Brain microvascular endothelial cell (primary cell): ENCODE data around the gene CCP110.

Source experiments
- DNase-seq: peaks from one replicate; pipeline ENCODE4 v3.0.0-alpha.2; 2020
- H3K27ac ChIP-seq: fragments of 250-450 bp; sonication (Bioruptor Pico); 2 replicates; pipeline ENCODE4 v1.5.1; 2020; ENCODE audit warnings: mild to moderate bottlenecking, moderate library complexity
- H3K27me3 ChIP-seq: fragments of 250-450 bp; sonication (Bioruptor Pico); replicated peaks from 2 replicates; pipeline ENCODE4 v1.5.1; 2020; ENCODE audit warnings: mild to moderate bottlenecking
- H3K36me3 ChIP-seq: fragments of 250-450 bp; sonication (Bioruptor Pico); replicated peaks from 2 replicates; pipeline ENCODE4 v1.5.1; 2020; ENCODE audit warnings: mild to moderate bottlenecking
- H3K4me3 ChIP-seq: 2 replicates; pipeline ENCODE4 v1.5.1; 2011; ENCODE audit warnings: low read depth, mild to moderate bottlenecking, control low read depth, low read length, moderate library complexity
- in situ Hi-C: cut with HindIII; loops from 2 replicates; pipeline ENCODE4 v1.10.0; 2017; ENCODE audit warnings: low sequenced_read_pairs, low pct_ligation_motif_present
- TF ChIP-seq, protein P1 (sequence below): IDR thresholded peaks from 2 replicates; pipeline ENCODE4 v1.5.1; 2011; ENCODE audit warnings: low read depth, mild to moderate bottlenecking, moderate library complexity, low read length, control low read depth, inconsistent platforms; ENCODE audit errors: missing control alignments

The CCP110 gene

DNA sequence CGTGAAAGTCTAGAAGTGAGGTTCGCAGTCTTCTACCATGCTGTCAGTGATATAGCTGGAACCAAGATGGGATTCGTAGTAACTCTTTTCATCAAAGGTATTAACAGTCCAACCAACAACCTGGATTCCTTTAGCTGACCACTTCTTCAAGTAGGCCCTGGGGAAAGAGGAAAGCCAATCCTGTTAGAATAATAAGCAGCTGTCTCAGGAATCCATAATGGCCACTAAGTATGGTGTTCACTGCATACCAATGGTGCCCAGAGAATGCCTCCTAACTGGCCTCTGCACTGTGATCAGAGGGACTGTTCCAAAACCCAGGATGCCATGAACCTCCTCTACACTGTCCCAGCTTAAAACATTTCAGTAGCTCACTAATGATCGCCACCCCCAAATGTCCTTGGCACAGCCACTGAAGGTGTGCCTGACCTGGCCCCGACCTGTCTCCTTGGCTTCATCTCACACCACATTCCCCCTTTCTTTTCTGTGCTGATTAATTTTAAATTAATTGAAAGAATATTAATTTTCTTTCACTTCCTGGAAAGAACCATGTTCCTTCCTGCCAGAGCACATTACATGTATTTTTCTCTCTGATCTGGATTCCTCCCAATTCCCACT, 20.2 kb upstream of the CCP110 start:
- no peaks in the 10 kb centered on the region for H3K27me3 ChIP-seq
- no peak overlapping the region for H3K4me3 ChIP-seq
- H3K27ac ChIP-seq: no peak overlapping the region
- DNase-seq: no peak
- TF ChIP-seq, protein P1, sequence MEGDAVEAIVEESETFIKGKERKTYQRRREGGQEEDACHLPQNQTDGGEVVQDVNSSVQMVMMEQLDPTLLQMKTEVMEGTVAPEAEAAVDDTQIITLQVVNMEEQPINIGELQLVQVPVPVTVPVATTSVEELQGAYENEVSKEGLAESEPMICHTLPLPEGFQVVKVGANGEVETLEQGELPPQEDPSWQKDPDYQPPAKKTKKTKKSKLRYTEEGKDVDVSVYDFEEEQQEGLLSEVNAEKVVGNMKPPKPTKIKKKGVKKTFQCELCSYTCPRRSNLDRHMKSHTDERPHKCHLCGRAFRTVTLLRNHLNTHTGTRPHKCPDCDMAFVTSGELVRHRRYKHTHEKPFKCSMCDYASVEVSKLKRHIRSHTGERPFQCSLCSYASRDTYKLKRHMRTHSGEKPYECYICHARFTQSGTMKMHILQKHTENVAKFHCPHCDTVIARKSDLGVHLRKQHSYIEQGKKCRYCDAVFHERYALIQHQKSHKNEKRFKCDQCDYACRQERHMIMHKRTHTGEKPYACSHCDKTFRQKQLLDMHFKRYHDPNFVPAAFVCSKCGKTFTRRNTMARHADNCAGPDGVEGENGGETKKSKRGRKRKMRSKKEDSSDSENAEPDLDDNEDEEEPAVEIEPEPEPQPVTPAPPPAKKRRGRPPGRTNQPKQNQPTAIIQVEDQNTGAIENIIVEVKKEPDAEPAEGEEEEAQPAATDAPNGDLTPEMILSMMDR: no peak
- peaks cover 18% of the 10 kb centered on the region for H3K36me3 ChIP-seq
- in situ Hi-C loops: no loop called here

DNA sequence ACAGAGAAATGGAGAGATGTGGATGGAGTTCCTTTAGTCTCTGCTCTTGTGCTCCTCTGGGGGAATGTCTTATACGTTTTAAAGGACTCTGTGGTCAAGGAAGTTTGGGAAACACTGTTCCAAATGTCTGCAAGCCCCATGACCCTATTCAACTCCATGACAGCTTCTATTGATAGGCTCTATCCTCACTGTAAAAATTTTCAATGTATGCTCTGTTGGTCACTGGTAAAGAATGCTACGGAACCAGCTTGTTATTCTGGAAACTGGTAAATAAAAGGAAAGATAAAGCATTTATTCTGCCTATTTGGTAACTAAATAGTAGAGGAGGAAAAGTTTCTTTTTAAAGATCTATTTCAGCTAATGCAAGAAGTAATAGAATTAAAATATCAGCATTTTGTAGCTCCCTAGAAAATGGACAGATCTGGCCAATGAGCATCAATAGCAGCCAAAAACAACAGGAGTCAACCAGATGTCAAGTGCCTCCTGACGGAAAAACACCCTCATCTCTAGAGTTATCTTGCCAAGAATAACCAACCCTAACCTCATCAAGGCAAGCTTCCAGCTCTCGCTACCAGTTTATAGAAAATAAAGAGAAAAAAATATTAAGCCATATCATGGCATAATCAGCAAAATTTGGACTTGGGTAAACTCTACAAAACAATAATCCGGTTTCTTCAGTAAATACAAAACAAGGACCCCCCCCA, 18.0 kb upstream of the CCP110 start:
- Histone ChIP-seq H3K4me3 (no peak overlapping the region), H3K27ac (no peak overlapping the region), H3K27me3 (no peaks in the 10 kb centered on the region), H3K36me3 (peaks cover 19% of the 10 kb centered on the region)
- peak; percentile 74 for DNase-seq
- TF ChIP-seq, protein P1: no peak
- in situ Hi-C loops: no loop called here

DNA sequence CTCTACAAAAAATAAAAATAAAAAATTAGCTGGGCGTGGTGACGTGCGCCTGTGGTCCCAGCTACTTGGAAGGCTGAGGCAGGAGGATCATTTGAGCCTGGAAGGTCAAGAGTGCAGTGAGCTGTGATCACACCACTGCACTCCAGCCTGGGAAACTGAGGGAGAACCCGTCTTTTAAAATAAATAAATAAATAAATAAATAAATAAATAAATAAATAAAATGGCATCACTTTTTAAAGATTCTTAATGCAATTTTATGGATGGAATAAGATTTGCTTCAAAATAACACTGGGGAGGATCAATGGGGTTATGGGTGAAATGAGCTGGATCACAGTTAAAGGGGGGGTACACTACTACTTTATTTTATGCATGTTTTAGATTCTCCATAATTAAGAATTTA, 16.8 kb upstream of the CCP110 start:
- in situ Hi-C loops: no loop called here
- H3K36me3 ChIP-seq: peaks cover 14% of the 10 kb centered on the region
- TF ChIP-seq, protein P1: no peak

GRCh38 chr16:19507867-19508266, 15.9 kb upstream of the CCP110 start:
- Histone ChIP-seq H3K27ac (no peak overlapping the region), H3K27me3 (no peaks in the 10 kb centered on the region), H3K4me3 (no peak overlapping the region), H3K36me3 (peaks cover 9% of the 10 kb centered on the region)
- in situ Hi-C loops: no loop called here
- TF ChIP-seq, protein P1: no peak
- DNase-seq: no peak

More for the DNA sequence above, 16.8 kb upstream of the CCP110 start:
- no peak overlapping the region for H3K4me3 ChIP-seq
- no peaks in the 10 kb centered on the region for H3K27me3 ChIP-seq
- DNase-seq: no peak
- H3K27ac ChIP-seq: no peak overlapping the region

DNA sequence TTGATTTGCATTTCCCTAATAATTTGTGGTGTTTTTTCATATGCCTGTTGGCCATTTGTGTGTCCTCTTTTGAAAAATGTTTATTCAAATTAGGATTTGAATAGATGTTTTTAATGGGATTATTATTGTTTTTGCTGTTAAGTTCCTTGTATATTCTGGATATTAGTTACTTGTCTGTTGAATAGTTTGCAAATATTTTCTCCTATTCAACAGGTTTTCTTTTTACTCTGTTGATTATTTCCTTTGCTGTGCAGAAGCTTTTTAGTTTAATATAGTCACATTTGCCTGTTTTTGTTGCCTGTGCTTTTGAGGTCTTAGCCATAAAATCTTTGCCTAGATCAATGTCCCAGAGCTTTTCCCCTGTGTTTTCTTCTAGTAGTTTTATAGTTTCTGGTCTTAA, 11.4 kb upstream of the CCP110 start:
- peaks cover 14% of the 10 kb centered on the region for H3K36me3 ChIP-seq
- in situ Hi-C loops: no loop called here

More for the DNA sequence above, 11.4 kb upstream of the CCP110 start:
- no peaks in the 10 kb centered on the region for H3K27me3 ChIP-seq
- no peak overlapping the region for H3K4me3 ChIP-seq
- TF ChIP-seq, protein P1: no peak
- H3K27ac ChIP-seq: no peak overlapping the region
- no peak for DNase-seq
